K562 (cell line): ENCODE data around the gene MET. TPM values are rescaled to one million over a fixed set of nuclear protein-coding genes. Genes with fewer than 3 reads are reported as not detected.

ENCODE experiments used
- ATAC-seq: fragments of 200-7000 bp; cut with Tn5 transposase; 3 replicates; pipeline ENCODE4 v1.9.1; 2020; ENCODE audit warnings: moderate library complexity
- BruUV-seq: library from RNA; stranded (reverse); fragments of 400-500 nt; replicated peaks from 2 replicates; lab custom pipeline; 2021; lab: Mats Ljungman, UMichigan
- CTCF ChIA-PET: fragments of 300-600 bp; formaldehyde crosslinking; extraction: SDS; loops from one replicate; lab custom pipeline; 2021; ENCODE audit warnings: low intra/inter-chr PET ratio; lab: Yijun Ruan, JAX
- POLR2A ChIA-PET: fragments of 300-600, 350-650 bp; sonication (Branson Sonifier 250); formaldehyde crosslinking; extraction: SDS; loops from one replicate; lab custom pipeline; 2021; ENCODE audit warnings: antibody characterized with exemption, inconsistent platforms; lab: Yijun Ruan, JAX
- DNase-seq, 4 experiments: peaks; one replicate each; pipeline versions ENCODE4 v3.0.0 to v3.0.0-alpha.2; 2011 to 2018; ENCODE audit warnings: low spot score in 3 of 4, mixed read lengths in 3 of 4; ENCODE audit errors: extremely low read depth in 1 of 4
- FAIRE-seq: peaks from 2 replicates; lab custom pipeline; 2011; peaks lifted over from hg19 to GRCh38; lab: Jason Lieb, UNC
- H2AFZ ChIP-seq: 2 replicates; pipeline ENCODE4 v1.6.0; 2011; ENCODE audit warnings: low read depth, low read length, control low read depth, inconsistent platforms
- H3K27ac ChIP-seq: fragments of 200-600 bp; 3 replicates; pipeline ENCODE4 v1.8.0; 2011; ENCODE audit warnings: low read depth, mild to moderate bottlenecking, control low read depth, inconsistent platforms, low read length, moderate library complexity, mixed read lengths; ENCODE audit errors: extremely low read depth
- H3K27me3 ChIP-seq, 2 experiments: fragments of 300-600 bp in 1 of 2; 2 replicates in 1 of 2; 3 replicates in 1 of 2; pipeline versions ENCODE4 v1.6.0 to v1.8.0; 2011; ENCODE audit warnings: inconsistent platforms in 2 of 2, low read length in 2 of 2, mild to moderate bottlenecking in 1 of 2, mixed read lengths in 1 of 2, moderate library complexity in 1 of 2; ENCODE audit not compliant: control insufficient read depth in 2 of 2, insufficient read depth in 2 of 2
- H3K36me3 ChIP-seq: fragments of 300-600 bp; 3 replicates; pipeline ENCODE4 v1.8.0; 2011; ENCODE audit warnings: mild to moderate bottlenecking, low read length, inconsistent platforms; ENCODE audit not compliant: control insufficient read depth, insufficient read depth
- H3K4me1 ChIP-seq, 2 experiments: fragments of 200-600 bp in 1 of 2; replicated peaks in 1 of 2; 2 replicates in 1 of 2; 3 replicates in 1 of 2; pipeline versions ENCODE4 v1.5.1 to v1.8.0; 2011; ENCODE audit warnings: inconsistent platforms in 2 of 2, low read length in 2 of 2, mild to moderate bottlenecking in 1 of 2, mixed read lengths in 1 of 2, moderate library complexity in 1 of 2; ENCODE audit not compliant: control insufficient read depth in 2 of 2, insufficient read depth in 2 of 2
- H3K4me2 ChIP-seq: 2 replicates; pipeline ENCODE4 v1.6.1; 2011; ENCODE audit warnings: low read length, control low read depth, inconsistent platforms, mixed read lengths; ENCODE audit not compliant: insufficient read depth
- H3K4me3 ChIP-seq: fragments of 200-600 bp; sonication (generic), shearing (Covaris generic); 2 replicates; pipeline ENCODE4 v1.5.1; 2016; ENCODE audit warnings: control low read depth, inconsistent platforms
- H3K79me2 ChIP-seq: fragments of 200-600 bp; 3 replicates; pipeline ENCODE4 v1.8.0; 2011; ENCODE audit warnings: low read length, inconsistent platforms; ENCODE audit not compliant: control insufficient read depth, insufficient read depth
- H3K9ac ChIP-seq, 2 experiments: 2 replicates each; pipeline versions ENCODE4 v1.6.0 to v1.6.1; 2011; ENCODE audit warnings: low read depth in 2 of 2, low read length in 2 of 2, control low read depth in 1 of 2, inconsistent platforms in 1 of 2, mild to moderate bottlenecking in 1 of 2, mixed read lengths in 1 of 2; ENCODE audit not compliant: insufficient read depth in 1 of 2
- H3K9me1 ChIP-seq: one replicate; pipeline ENCODE4 v1.6.0; 2011; ENCODE audit warnings: inconsistent platforms, mild to moderate bottlenecking, low read length, moderate library complexity; ENCODE audit not compliant: control insufficient read depth, insufficient read depth
- H3K9me3 ChIP-seq: replicated peaks from 2 replicates; pipeline ENCODE4 v1.5.1; 2011; ENCODE audit warnings: low read depth, low read length, inconsistent platforms; ENCODE audit not compliant: control insufficient read depth, insufficient read depth
- H4K20me1 ChIP-seq: replicated peaks from 2 replicates; pipeline ENCODE4 v1.6.1; 2011; ENCODE audit warnings: low read length, inconsistent platforms, mixed read lengths; ENCODE audit not compliant: control insufficient read depth, insufficient read depth
- KDM4B ChIP-seq, 2 experiments: fragments of 450-650 bp in 1 of 2; sonication (generic) in 1 of 2; IDR thresholded peaks; 2 replicates each; pipeline ENCODE4 v1.6.1; 2016 to 2017; ENCODE audit warnings: borderline replicate concordance in 2 of 2, antibody characterized with exemption in 1 of 2, low read depth in 1 of 2, mild to moderate bottlenecking in 1 of 2
- MTA3 ChIP-seq: fragments of 450-650 bp; formaldehyde crosslinking; IDR thresholded peaks from 2 replicates; pipeline ENCODE4 v1.6.1; 2017; ENCODE audit warnings: mild to moderate bottlenecking, borderline replicate concordance
- NR2C1 ChIP-seq, 2 experiments: fragments of 450-650 bp; IDR thresholded peaks; 2 replicates each; pipeline ENCODE4 v1.6.1; 2017; ENCODE audit warnings: mild to moderate bottlenecking in 2 of 2, antibody characterized with exemption in 1 of 2, inconsistent platforms in 1 of 2, missing compliant biosample characterization in 1 of 2, missing genetic modification characterization in 1 of 2
- PHF8 ChIP-seq: fragments of 200-600 bp; sonication (generic); IDR thresholded peaks from 2 replicates; pipeline ENCODE4 v1.6.1; 2012; ENCODE audit warnings: mixed run types, mild to moderate bottlenecking, inconsistent platforms, low read length, moderate library complexity, borderline replicate concordance
- ZNF445 ChIP-seq: fragments of 250-450 bp; sonication (Bioruptor Pico); IDR thresholded peaks from 2 replicates; pipeline ENCODE4 v1.4.0; 2020; ENCODE audit warnings: low read depth, mild to moderate bottlenecking, moderate library complexity
- WGBS: fragments of 100-300 bp; shearing (Covaris generic); methylation state at CpG from one replicate; pipeline ENCODE4 v1.1.6; 2016; ENCODE audit warnings: low coverage, mixed read lengths; ENCODE audit not compliant: insufficient coverage; ENCODE audit errors: missing lambda C conversion rate; 5-methylcytosine and 5-hydroxymethylcytosine counted together
- in situ Hi-C: fragments of 300-500 bp; cut with MboI; formaldehyde crosslinking; loops from 4 replicates; pipeline ENCODE4 v1.15.0; 2018; ENCODE audit warnings: inconsistent platforms, mixed read lengths
- intact Hi-C: fragments of 100-400 bp; cut with micrococcal nuclease; formaldehyde crosslinking; loops from 2 replicates; pipeline ENCODE4 v1.14.2; 2022
- polyA plus RNA-seq, 8 experiments: library from polyadenylated mRNA; depleted of rRNA in 4 of 8; stranded (reverse) in 5 of 8; unstranded in 3 of 8; fragments of >200 nt; fragmentation: Nextera tagmentation in 2 of 8; fragmentation: Illumina TruSeq in 1 of 8; extraction: Ambion mirVana in 2 of 8; extraction: Trizol in 1 of 8; gene quantifications; 2 replicates each; pipeline versions ENCODE4 v1.2.1 to v1.2.3, GENCODE V29; 2011 to 2014; ENCODE audit warnings: inconsistent platforms in 1 of 8, missing spikeins in 1 of 8
- total RNA-seq, 7 experiments: library from RNA; depleted of rRNA in 6 of 7; stranded (reverse); fragments of >200 nt in 6 of 7; fragmentation: Illumina TruSeq in 2 of 7; extraction: Trizol in 2 of 7; gene quantifications; 2 replicates each; pipeline versions ENCODE4 v1.2.1 to v1.2.3, GENCODE V29; 2011 to 2021; ENCODE audit warnings: low replicate concordance in 1 of 7

The MET gene
- total and polyA plus RNA-seq, 9 of the 15 experiments (the other 6 are each of a cell fraction or from before 2014, with no cell fraction given) = 0.84 to 2.4 (median 1.1) TPM

- Histone ChIP-seq H3K27ac (no peak overlapping the region), H4K20me1 (no peaks in the 10 kb centered on the region), H3K27me3 (peaks cover 16 to 28% of the 10 kb centered on the region in 2 experiments), H3K9me3 (no peaks in the 10 kb centered on the region), H3K79me2 (no peaks in the 10 kb centered on the region), H3K9ac (no peak overlapping the region), H3K4me3 (no peak overlapping the region), H3K4me2 (no peak overlapping the region), H2AFZ (no peak overlapping the region), H3K4me1 (peaks cover 0 to 11% of the 10 kb centered on the region in 2 experiments; a peak in 2 of 5 replicates), H3K36me3 (no peaks in the 10 kb centered on the region), H3K9me1 (no peaks in the 10 kb centered on the region)
- in situ Hi-C loops (no loop called here), intact Hi-C loops (no loop called here)
- BruUV-seq = no TSS peak
- ATAC-seq (no peak), DNase-seq (no peak), FAIRE-seq (no peak)
- ChIA-PET POLR2A (interaction anchor here (1.2 kb wide), 1 partner anchor 11 kb away, joined by 3 read pairs; no protein-coding TSS in a partner anchor), CTCF (interaction anchor here (2.6 kb wide), 1 partner anchor 136 kb away, joined by 32 read pairs; no protein-coding TSS in a partner anchor)
- no peak for TF ChIP-seq NR2C1 (IDR thresholded peaks at IDR 0.05)
- TF ChIP-seq NR2C1 (tag; IDR thresholded peaks at IDR 0.05) = no peak
- TF ChIP-seq KDM4B (IDR thresholded peaks at IDR 0.05; ENCODE audit: borderline replicate concordance in 2 of 2, low read depth in 1 of 2) = 0 out of 4 replicates have a peak, but pooled peaks of 1 of the 2 experiments have one; percentile 36
- TF ChIP-seq ZNF445 = no peak
- no peak for TF ChIP-seq PHF8
- no peak for TF ChIP-seq MTA3
- WGBS = 20% methylated on average over 23 of the region's 23 CpGs
These were observed 830 bp downstream of the MET start for GRCh38 chr7:116672596-116673456.
